ENCODE data around the gene STPG3.

The STPG3 gene

DNA sequence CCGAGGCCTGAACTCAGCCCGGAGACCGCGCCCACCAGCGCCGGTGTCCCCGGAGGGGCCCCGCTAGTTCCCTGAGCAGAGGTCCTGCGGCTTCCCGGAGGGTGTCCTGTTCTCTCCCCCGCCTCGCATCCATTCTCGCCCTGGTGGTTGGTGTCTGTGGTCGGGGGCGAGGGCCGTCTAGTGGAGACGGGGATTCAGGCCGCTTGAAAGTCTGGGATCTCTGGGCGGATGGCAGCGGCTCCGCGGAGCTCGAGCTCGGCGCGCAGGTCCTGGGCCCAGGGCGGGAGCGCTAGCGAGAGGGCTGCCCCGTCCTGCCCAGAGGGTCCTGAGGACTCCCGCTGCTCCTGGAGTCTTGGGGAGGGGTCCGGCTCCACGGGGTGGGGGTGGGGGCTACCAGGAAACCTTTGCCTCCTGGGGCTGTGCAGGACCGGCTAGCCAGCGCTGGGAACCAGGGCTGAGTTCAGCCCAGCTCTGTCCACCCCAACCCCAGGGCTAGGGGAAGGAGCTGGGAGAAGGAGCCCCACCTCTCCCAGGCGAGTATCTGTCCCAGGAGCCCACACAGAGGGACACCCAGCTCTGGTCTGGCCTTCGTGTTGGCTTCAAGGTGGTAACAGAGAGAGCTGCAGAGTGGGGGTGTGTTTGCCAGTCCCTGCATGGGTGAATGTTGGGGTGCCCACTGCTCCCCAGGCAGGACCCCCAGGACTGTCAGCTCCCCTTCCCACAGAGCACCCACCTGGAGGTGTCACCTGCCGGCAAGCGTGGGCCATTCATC, 30.4 kb downstream of the STPG3 start:
- no peak for DNase-seq

DNA sequence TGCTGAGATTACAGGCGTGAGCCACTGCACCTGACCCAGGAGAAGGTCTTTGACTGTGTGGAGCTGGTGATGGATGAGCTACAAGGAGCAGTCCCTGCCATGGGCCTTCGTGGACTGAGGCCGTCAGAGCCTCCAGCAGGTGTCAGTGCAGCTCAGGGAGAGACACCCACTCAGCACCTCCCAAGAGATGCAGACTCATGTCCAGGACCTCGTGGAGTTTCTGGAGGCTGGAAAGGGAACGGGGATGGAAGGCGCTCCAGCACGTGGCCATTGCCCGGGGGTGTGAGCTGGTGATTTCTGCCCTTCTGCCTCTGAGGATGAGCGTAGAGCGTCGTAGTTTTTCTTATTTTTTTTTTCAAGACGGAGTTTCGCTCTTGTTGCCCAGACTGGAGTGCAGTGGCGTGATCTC, 35.9 kb downstream of the STPG3 start:
- peak; percentile 41 for DNase-seq

GRCh38 chr9:137293094-137293481, 42.0 kb downstream of the STPG3 start:
- DNase-seq, result no peak

GRCh38 chr9:137293482-137294090, 42.5 kb downstream of the STPG3 start:
- no peak for DNase-seq

DNA sequence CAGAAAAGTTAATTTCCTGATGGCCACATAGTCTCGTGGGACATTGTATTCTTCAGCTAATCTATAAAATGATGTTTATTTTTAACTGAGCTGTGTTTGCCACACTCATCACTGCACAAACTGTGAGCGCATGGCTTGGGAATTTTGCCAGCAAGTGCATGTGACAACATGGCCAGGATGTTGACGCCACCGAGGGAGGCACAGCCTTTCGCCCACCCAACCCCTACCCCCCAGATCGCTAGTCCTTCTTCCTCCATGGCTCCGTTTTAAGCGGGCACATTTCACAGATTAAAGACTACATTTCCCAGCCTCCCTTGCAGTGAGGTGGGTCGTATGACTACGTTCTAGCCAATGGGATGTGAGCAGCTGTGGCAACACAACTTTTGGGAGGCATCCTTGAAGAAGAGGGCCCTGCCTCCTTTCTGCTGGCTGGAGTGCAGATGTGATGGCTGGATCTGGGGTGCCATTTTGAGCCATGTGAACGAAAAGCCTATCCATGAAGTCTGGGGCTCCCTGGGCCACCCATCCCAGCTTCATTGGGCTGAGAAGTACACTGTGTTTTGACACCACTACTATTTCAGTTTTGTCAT, 43.1 kb downstream of the STPG3 start:
- DNase-seq, result peak; percentile 62

- no peak for DNase-seq
Measured at GRCh38 chr9:137294681-137295237, 43.7 kb downstream of the STPG3 start.

- DNase-seq, result peak; percentile 67
Measured at GRCh38 chr9:137295238-137295811, 44.2 kb downstream of the STPG3 start.

- no peak for DNase-seq
Measured at GRCh38 chr9:137295849-137296669, 45.0 kb downstream of the STPG3 start.

DNA sequence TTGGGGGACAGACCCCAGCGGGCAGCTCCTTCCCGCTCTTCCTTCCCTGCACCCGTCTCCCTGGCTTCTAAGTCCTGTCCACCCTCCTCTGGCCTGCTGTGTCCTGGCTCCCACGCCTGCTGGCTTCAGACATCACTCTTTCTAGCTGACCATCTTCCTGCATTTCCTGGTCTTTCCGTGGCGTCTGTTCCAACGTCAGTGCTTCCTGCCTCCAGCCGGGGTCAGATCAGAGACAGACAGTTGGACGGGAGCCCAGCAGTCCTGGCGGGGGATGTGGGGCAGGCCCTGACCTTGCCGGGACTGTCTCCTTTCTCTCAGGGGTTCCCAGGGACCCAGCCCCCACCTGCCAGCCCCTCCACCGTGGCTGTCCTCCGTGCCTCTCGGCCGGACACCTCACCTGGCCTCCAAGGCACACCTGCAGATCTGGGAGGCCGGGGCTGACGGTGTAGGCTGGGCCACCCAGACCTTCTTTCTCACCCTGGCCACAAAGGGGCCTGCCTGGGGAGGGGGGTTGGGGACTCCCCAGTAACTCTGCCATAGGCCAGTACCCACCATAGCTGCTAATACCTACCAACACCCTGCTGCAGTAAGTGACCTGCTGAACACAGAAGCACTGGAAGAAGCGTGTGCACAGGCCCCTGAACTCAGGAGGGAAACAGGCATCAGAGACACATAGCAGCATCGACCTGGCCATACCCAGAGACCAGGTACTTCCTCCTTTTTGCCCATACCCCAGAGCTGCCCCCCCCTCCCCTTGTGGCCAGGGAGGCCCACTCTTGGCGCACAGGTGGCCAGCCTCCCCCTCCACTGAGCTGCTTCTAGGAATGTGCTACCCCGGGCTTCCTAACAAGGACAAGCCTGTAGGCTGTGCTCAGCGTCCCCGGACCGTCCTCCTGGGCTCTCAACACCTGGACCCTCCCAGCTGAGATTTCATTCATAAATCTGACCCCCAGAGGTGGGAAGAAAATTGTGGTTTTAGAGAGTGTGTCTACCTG, 45.9 kb downstream of the STPG3 start:
- no peak for DNase-seq

GRCh38 chr9:137297966-137298365, 46.9 kb downstream of the STPG3 start:
- no peak for DNase-seq

DNA sequence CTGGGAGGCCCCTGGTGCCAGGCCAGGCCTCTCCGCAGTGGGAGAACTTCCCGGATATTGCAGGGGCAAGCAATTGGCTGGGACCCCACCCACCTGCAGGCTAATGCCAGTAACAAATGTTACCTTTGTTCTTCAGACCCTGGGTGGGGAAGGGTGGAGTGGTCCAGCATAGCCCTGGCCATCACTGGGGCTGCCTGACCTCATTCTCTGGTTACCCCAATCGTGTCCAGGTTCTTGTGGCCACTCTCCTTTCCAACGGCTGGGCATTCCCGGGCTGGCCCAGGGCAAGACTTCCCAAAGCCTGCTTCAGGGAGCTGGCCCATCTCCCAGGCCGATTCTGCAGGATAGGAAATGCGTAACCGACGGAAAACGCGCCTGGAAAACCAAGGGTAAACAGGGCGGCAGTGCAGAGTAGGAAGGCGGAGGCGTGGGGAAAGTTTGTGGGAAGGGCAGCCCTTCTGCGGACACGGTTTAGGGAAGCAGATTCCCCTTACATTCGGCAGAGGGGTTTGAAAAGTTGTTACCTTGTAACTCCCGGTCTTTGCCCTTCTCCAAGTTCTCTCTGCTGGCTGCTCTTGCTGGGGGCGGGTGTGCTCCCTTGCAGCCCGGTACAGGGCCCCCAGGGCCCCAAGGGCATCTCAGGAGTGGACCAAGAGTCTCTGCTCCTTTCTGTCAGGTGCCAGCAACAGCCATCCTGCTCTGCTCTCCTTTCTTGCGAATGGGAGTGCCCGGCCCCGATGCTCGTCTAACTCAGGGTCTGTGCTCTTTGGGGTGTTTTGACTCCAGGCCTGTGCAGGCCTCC, 47.5 kb downstream of the STPG3 start:
- DNase-seq, result no peak

DNA sequence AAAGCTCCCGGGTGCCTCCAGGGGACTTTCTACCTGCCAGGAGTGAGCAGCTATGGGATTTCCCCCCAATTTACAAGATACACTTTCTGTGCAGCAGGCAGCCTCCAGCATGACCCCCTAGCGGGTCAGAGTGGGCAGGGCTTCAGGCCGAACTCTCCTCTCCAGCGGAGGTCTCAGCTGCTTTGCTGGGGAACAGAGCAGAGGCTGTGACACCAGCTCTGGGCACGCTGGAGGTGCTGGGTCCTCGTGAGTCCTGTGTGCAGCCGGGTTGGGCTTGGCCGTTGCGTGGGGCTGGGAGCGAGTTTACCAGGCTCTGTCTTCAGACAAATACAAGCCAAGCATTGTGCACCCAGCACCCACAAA, 48.1 kb downstream of the STPG3 start:
- DNase-seq, result no peak

DNA sequence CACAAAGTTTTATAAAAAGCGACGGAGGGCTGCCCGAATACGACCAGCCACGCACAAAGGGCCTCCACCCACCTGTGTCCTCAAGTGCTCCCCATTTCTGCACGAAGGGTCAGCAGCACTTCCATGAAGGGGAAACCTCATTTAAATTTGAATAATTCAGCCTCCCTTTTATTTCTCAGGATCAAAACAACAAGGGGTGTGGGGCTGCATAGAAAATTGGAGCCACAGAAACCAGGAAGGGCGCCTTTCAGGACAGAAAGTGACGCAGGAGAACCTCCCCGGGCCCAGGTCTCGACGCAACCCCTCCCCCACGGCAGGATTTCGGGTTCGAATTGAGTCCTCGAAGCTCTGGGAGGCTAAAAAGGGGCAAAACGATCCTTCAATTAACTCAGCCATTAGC, 48.9 kb downstream of the STPG3 start:
- DNase-seq, result no peak

- no peak for DNase-seq
Measured at GRCh38 chr9:137300567-137301080, 49.5 kb downstream of the STPG3 start.

GRCh38 chr9:137301081-137301947, 50.2 kb downstream of the STPG3 start:
- DNase-seq, result peak; percentile 28

DNA sequence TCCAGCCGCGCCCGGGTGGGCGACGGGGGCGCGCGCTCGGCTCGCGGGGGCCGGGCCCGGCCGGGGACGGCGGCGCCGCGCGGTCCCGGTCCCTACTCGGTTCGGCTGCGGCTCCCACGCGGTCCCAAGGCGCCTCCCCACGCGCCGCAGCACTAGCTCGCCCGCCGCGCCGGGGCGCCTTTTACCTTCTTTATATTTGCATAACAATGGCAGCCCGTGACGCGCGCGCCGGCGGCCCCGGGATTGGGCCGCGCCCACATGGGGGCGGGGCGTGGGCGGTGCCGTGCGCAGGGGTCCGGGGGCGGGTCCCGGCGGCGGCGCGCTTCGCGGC, 51.0 kb downstream of the STPG3 start, which contains the start of gene NRARP:
Gene NRARP (minus strand): TSS at position 154 of the 331 bp plus-strand sequence. CDS start 343 bp downstream, outside the sequence.
- DNase-seq, result peak; percentile 93

- no peak for DNase-seq
Measured at GRCh38 chr9:137302449-137303150, 51.5 kb downstream of the STPG3 start.
